Epithelial cell of prostate (primary cell): Measurements from ENCODE around the gene ECHDC3.

Source experiments
- DNase-seq: peaks from one replicate; pipeline ENCODE4 v3.0.0-alpha.2; 2011; ENCODE audit warnings: low read depth, low spot score
- H3K27ac ChIP-seq: fragments of 450-650 bp; 2 replicates; pipeline ENCODE4 v1.5.1; 2017; ENCODE audit warnings: mild to moderate bottlenecking

The ECHDC3 gene

DNA sequence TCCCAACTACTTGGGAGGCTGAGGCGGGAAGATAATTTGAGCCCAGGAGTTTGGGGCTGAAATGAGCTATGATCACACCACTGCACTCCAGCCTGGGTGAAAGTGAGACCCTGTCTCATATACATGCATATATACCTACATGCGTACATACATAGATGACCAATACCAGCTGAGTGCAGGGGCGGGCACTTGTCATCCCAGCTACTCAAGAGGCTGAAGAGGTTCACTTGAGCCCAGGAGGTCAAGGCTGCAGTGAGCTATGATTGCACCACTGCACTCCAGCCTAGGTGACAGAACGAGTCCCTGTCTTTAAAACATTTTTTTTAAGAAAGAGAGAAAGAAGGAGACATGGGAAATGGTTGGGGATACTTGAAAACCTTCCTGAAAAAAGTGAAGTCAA, 63.6 kb downstream of the ECHDC3 start:
- no peak overlapping the region for H3K27ac ChIP-seq
- DNase-seq = no peak

DNA sequence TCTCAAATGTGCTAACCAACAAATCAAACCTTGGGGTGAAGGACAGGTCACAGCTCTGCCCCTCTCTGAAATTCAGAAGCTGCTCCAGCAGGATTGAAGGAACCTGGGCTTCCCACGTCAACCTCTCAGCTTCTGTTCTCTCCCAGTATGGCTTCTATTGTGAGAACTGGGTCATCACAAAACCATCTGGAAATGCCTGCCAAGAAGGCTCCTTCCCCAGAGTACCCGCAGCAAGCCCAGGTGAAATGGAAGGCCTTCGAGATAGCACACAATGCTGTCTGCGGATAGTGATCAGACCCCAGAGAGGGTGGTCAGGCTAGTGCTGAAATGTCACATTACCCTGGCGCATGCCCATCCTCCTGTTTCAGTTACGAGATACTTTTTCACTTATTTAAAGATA, 64.5 kb downstream of the ECHDC3 start:
- no peak for DNase-seq
- no peak overlapping the region for H3K27ac ChIP-seq

DNA sequence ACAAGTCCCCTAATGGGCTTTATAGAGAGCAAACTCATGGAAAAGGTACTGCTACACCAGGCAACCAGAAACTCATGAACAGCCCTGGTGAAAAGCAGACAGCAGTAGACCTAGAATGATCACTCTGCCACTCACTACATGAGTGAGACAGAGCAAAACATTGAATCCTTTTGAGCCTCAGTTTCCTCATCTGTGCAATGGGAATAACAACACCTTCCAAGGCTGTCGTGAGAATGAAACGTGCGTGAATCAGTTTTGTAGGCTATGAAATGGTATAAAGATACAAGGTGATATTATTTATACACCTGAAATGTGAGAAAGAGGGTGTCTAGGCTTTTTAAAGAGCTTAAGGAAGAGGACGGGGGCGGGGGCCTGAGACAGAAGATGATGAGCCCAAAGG, 66.6 kb downstream of the ECHDC3 start:
- H3K27ac ChIP-seq = no peak overlapping the region
- no peak for DNase-seq

DNA sequence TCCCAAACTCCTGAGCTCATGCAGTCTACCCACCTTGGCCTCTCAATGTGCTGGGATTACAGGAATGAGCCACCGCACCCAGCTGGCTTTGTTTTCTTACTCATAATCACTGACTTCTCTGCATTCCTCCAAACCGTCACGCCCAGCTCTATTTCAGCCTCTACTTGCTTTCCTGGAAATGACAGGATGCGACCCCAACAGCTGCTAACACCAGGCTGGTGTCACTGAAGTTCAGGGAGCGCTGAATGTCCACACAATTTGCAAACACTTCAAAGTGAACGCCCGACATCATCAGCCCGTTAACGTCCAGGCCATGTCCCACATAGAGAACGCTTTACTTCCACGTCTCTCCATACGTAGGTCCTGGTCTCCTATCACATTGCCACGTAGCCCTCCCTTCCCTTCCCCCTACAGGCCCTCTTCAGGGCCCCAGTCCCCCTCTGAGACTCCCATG, 68.2 kb downstream of the ECHDC3 start:
- DNase-seq = no peak
- peak overlapping the region; percentile 34 for H3K27ac ChIP-seq

DNA sequence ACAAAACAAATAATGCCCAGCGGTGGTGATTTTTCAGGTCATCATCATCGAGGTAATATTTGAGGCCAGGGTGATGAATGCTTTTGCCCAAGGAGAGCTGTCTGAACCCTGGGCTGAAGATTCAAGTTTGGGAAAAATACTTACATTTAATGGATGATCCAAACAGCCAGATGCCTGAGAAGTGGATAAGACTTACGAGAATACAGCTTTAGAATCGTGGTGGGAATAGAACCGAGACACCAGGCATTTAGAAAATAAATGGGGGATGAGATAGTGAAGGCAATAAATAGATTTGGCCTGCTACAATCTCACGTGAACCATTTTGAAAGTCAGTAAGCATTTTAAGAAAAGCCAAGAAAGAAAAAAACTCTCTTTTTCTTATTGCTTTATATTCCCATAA, 68.8 kb downstream of the ECHDC3 start:
- no peak overlapping the region for H3K27ac ChIP-seq

DNA sequence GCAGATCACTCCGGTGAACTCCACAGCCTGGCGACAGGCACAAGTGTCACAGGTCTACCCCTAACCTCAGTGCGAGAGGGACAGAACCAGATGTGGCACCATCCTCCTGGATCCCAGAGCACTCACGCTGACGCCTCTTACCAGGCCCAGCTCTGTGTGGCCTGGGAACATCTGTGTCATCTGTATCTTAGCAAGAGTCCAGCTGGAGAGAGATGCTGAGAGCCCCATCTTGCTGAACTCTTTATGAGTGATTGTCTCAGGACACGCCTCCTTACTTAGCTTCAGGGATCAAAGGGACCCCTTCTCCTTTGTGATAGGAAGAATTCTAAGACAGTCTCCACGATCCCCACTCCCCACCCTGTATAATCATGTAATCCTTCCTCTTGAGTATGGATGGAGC, 71.0 kb downstream of the ECHDC3 start:
- no peak for DNase-seq
- H3K27ac ChIP-seq = no peak overlapping the region

More for the DNA sequence above, 68.8 kb downstream of the ECHDC3 start:
- no peak for DNase-seq
